GM23338 (cell line): Measurements from ENCODE around the gene DNAJC12.

ENCODE experiments used
- EZH2 ChIP-seq: fragments of 200-600 bp; sonication (generic); IDR thresholded peaks from one replicate; pipeline ENCODE4 v1.8.0; 2017; ENCODE audit warnings: antibody characterized with exemption, mild to moderate bottlenecking, low read depth; ENCODE audit not compliant: unreplicated experiment
- POLR2AphosphoS5 ChIP-seq: IDR thresholded peaks from 2 replicates; pipeline ENCODE4 v1.6.1; 2016; ENCODE audit warnings: antibody characterized with exemption, low read depth
- TF ChIP-seq, protein P1 (sequence below), 2 experiments: fragments of 200-600 bp in 1 of 2; sonication (generic) in 1 of 2; conservative IDR thresholded peaks; 2 replicates each; pipeline versions ENCODE4 v1.5.1 to v1.6.1; 2016 to 2017; ENCODE audit warnings: antibody characterized with exemption in 2 of 2, low read depth in 2 of 2, mild to moderate bottlenecking in 2 of 2, moderate library complexity in 1 of 2

DNA sequence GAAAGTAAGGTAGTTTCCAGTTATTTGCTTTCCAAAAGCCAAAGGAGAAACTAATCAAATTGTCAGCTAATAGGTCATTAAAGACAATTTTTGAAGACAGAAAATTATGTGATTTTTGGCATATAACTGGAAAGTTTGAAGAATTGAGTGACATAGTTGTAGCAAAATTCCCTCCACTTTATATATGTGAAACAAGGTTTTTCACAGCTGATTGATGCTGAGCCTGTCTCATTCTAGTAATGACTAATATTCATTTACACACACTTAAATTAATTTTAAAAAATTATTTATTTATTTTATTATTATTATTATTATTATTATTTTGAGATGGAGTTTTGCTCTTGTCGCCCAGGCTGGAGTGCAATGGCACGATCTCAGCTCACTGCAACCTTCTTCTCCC is 30.1 kb upstream of the DNAJC12 start:
- TF ChIP-seq, protein P1, sequence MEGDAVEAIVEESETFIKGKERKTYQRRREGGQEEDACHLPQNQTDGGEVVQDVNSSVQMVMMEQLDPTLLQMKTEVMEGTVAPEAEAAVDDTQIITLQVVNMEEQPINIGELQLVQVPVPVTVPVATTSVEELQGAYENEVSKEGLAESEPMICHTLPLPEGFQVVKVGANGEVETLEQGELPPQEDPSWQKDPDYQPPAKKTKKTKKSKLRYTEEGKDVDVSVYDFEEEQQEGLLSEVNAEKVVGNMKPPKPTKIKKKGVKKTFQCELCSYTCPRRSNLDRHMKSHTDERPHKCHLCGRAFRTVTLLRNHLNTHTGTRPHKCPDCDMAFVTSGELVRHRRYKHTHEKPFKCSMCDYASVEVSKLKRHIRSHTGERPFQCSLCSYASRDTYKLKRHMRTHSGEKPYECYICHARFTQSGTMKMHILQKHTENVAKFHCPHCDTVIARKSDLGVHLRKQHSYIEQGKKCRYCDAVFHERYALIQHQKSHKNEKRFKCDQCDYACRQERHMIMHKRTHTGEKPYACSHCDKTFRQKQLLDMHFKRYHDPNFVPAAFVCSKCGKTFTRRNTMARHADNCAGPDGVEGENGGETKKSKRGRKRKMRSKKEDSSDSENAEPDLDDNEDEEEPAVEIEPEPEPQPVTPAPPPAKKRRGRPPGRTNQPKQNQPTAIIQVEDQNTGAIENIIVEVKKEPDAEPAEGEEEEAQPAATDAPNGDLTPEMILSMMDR (conservative IDR thresholded peaks at IDR 0.05; ENCODE audit: low read depth in 2 of 2) = no peak
- no peak for TF ChIP-seq EZH2
- TF ChIP-seq POLR2AphosphoS5 = no peak
